CD8-positive, alpha-beta memory T cell (primary cell): ENCODE results near the gene ORM1. TPM values are rescaled to one million over a fixed set of nuclear protein-coding genes. Genes with fewer than 3 reads are reported as not detected.

ENCODE experiments used
- polyA plus RNA-seq: library from polyadenylated mRNA; unstranded; fragments of 300-500 nt; fragmentation: Illumina TruSeq; gene quantifications from one replicate; pipeline ENCODE4 v1.2.3, GENCODE V29; 2021
- total RNA-seq, 2 experiments: library from RNA; stranded (reverse); gene quantifications; one replicate each; pipeline ENCODE4 v1.2.3, GENCODE V29; 2021

ORM1 gene
- total and polyA plus RNA-seq, 3 experiments from 2014 or later: not detected

Other genes starting within 250 kb of the ORM1 start
- gene AMBP, start 244.8 kb upstream of the ORM1 start, total RNA-seq: not detected
- gene AMBP, start 244.8 kb upstream of the ORM1 start, polyA plus RNA-seq: not detected
- not detected for gene KIF12, start 223.8 kb upstream of the ORM1 start, total RNA-seq
- not detected for gene KIF12, start 223.8 kb upstream of the ORM1 start, polyA plus RNA-seq
- 1 to 10 TPM in 1 of 2 experiments, under 1 TPM in 1; 0.86 to 1.6 TPM for gene COL27A1, start 167.6 kb upstream of the ORM1 start, total RNA-seq
- gene COL27A1, start 167.6 kb upstream of the ORM1 start, polyA plus RNA-seq: not detected
- gene ORM2, start 6.8 kb downstream of the ORM1 start, total RNA-seq: not detected
- gene ORM2, start 6.8 kb downstream of the ORM1 start, polyA plus RNA-seq: not detected
- gene AKNA, start 64.9 kb downstream of the ORM1 start, total RNA-seq: 100 to 1,000 TPM; 126 TPM
- gene AKNA, start 64.9 kb downstream of the ORM1 start, polyA plus RNA-seq: 45.6 TPM
- gene WHRN, start 182.4 kb downstream of the ORM1 start, total RNA-seq: 1 to 10 TPM; 8.6 to 9.0 TPM
- gene WHRN, start 182.4 kb downstream of the ORM1 start, polyA plus RNA-seq: 5.5 TPM